ENCODE data around the gene CLNS1A.
"Not testable (repeated sequence)": the region's sequence is repeated elsewhere in the genome, so short reads cannot be mapped to it uniquely, and the experiment has no call there.

The CLNS1A gene

DNA sequence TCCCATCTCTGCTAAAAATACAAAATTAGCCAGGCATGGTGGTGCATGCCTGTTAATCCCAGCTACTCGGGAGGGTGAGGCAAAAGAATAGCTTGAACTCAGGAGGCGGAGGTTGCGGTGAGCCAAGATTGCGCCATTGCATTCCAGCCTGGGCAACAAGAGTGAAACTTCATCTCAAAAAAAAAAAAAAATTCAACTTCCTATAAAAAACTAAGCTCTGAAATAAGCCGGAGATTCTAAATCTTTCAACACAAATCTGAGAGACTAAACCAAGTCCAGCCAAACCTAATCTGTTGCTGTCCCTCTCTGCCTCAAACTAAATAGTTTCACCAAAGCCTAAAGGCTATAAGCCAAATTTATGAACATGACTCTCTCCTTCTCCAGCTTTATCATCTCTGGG, 3.7 kb downstream of the CLNS1A start:
- DNase-seq; intact Hi-C loops (cut with DNase I): not testable (repeated sequence)

DNA sequence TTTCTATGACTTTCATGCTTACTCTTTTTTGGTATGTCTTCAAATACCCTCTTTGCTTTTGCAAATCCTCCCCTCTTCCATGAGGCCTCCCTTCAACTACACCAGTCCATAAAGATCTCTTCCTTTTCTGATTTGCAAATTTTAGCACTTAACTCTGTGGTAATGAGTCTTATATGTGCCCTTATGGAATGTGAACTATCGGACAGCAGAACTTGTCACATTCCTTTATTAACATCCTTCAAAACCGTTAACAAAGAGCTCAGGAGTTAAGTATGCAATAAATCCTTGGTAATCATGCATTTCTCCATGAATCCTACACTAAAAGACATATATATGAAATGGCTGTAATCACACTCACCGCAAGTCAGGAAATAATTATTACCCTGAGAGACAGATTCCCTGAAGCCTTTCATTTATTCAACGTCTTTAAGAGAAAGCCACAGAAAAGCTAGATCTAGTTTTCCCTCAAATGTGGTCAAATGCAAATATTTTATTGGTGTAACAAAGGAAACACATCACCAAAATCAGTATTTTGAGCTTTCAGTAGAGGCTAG, 7.4 kb downstream of the CLNS1A start:
- intact Hi-C loops (cut with DNase I), result no loop called here
- no peak for DNase-seq

DNA sequence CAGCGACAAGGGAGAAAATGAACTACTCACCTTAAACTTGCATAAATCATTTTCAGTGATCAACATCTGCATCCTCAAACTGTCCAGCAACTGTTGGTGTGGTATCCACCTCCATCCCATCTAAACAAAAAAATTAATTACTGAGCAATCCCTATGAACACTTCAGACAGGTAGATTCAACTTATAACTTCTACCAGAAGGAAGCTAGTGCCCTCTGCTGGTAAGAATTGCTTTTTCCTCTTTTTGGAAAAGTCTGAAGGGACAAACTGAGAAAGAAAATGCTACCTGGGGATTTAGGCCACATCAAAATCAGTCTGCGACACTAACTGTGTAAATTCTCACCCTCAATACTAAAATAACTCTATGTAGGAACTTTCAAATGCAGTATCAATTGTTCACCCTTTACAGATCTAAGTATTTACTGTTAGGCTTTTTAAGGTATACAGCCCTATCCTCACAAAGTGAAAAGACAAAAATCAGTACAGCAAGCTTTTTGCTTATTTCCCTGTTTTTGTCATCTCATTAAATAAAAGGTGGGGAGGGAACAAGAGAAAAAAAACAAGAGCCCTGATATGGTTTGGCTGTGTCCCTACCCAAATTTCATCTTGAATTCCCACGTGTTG, 17.9 kb downstream of the CLNS1A start:
- peak in 10 of 42 donors; percentile 18 to 64 (median 46) for DNase-seq

DNA sequence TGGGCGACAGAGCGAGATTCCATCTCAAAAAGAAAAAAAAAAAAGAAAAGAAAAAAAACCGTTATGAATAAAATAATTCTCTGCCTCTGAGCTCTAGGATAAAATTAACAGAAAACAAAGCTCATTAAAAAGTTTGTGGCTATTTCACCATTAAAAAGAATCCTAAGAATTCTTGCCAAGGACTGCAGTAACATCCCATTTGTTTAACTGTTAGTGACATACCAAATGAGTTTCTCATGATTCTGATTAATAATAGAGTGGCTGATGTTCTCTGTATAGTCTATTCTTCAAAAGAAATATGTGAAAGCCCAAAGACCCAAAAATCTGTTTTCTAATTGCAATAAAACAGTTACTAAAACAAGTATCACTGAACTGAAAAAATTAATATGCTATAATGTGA, 19.7 kb downstream of the CLNS1A start:
- no peak for DNase-seq
- intact Hi-C loops (cut with DNase I), result no loop called here

More for the DNA sequence above, 17.9 kb downstream of the CLNS1A start:
- intact Hi-C loops (cut with DNase I), result no loop called here

DNA sequence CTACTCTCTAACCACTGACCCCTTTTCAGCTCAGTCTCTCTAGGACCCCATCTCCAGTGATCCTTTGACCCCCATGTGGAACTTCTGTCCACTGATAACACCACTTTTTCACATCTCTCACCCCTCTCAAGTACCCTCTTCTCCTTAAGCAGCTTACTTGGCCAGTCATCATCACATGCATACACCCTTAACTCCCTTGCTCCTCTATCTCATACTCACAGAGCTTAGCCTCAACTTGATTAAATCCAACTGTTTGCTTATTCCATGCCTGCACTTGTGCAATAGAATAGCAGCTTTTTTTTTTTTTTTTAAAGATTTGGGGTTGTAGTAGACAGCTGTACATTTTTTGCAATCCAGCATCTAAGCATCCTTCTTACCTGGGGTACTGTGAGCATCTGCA, 25.7 kb downstream of the CLNS1A start:
- intact Hi-C loops (cut with DNase I), result no loop called here
- no peak for DNase-seq

DNA sequence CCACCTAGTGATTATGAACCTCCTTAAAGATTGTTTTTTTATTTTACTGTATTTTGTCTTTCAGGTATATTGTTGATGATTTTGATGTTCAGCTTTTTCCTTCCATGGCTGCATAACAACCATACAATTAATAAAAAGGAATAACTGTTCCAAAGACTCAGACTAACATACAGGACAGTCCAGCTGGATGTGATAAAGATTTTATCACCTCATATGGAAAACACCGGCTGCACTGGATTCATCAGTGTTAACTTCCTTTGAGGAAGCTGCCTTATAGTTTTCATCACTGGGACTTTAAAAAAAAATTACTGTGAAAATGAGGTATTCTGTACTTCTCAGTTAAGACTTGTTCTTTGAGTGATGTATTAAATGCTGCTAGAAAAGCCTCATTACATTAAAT, 28.4 kb downstream of the CLNS1A start:
- no peak for DNase-seq
- intact Hi-C loops (cut with DNase I), result no loop called here

DNA sequence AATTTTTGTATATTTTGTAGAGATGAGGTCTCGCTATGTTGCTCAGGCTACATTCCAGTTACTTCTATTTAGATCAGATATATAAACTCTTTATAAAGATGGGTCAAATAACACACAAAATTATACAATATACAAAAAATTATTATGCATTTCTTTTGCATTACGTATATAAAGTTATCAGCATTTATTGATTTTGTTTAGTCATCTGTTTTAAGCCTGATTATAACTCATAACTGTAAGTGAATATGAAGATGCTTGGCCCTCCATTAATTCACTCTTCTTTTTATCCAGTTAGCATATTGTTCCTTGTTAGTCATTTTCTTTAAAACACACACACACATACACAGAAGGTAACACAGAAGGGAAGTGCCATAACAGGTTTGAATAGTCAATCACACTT, 33.3 kb downstream of the CLNS1A start:
- DNase-seq, result no peak
- intact Hi-C loops (cut with DNase I), result no loop called here

DNA sequence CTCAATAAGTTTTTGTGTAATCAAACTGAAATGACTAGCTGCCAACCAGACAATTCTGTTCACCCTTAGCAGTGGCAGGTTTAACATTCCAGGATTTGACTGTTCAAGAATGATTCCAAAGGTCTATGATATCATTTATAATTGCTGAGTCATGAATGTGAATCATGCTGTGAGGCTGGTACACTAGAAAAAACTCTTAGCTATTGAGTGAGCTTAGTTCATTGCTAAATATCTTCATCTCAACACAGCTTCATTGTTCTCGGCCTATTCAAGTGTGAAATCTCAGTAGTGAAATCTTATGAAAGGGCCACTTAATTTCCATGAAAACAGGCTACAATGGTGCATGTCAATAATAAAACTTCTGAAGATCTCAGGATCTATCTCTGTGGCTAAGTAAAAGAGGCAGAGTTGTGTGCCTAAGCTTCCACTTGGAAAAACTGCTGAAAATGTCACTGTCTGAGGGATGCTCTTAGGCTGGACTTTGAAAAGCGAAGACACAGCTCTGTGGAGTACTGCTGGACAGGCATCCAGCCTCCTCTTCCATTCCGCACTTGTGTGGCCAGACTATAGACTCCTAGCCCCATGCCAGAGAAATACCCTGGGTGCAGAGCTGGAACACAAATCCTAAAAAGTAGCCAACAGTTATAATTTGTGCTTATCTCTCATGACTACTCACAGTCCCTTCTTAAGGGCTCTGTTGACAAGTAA, 35.1 kb downstream of the CLNS1A start:
- DNase-seq, result peak in 5 of 42 donors; percentile 5 to 48 (median 42)
- intact Hi-C loops (cut with DNase I), result no loop called here

DNA sequence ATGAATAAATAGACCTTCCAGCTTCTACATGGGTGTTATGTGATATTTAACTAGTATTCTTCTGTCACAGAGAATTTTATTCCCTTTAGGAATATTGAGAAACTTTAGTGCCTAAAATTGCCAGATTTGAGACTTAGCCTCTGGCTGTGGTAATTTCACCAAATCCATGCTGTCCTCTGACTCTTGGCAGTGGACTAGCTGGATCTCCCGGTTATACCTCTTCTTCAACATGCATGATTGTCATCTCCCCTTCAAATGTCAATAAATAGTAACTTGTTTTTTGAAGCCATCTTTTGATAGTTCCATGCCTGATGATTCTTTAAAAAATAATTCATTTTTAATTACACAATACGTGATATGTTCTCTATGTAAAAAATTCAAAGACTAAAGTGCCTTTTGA, 39.4 kb downstream of the CLNS1A start:
- intact Hi-C loops (cut with DNase I), result no loop called here
- no peak for DNase-seq

DNA sequence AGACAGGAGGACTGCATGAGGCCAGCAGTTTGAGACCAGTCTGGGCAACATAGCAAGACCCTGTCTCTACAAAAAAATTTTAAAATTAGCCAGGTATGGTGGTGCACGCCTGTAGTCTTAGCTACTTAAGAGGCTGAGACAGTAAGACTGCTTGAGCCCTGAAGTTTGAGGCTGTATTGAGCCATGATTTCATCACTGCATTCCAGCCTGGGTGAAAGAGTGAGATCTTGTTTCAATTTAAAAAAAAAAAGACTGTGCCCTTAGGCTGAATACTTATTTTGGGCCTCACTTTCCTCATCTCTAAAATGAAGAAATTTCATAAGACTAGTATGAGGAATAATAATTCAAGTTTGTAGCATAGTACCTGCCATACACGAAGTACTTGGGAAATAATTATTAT, 41.0 kb downstream of the CLNS1A start:
- intact Hi-C loops (cut with DNase I), result no loop called here
- DNase-seq, result no peak

DNA sequence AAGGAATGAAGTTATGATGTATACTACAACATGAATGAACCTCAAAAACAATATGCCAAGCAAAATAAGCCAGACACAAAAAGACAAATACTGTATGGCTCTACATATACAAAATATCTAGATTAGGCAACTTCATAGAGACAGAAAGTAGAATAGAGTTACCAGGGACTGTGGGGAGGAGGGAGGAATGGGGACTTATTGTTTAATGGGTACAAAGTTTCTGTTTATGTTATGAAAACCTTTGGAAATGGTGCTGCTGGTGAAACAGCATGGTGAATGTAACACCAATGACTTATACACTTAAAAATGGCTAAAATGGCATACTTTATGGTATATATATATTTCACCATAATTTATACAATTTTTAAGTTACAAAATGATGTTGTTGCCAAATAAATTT, 43.7 kb downstream of the CLNS1A start:
- DNase-seq, result no peak
- intact Hi-C loops (cut with DNase I), result no loop called here

DNA sequence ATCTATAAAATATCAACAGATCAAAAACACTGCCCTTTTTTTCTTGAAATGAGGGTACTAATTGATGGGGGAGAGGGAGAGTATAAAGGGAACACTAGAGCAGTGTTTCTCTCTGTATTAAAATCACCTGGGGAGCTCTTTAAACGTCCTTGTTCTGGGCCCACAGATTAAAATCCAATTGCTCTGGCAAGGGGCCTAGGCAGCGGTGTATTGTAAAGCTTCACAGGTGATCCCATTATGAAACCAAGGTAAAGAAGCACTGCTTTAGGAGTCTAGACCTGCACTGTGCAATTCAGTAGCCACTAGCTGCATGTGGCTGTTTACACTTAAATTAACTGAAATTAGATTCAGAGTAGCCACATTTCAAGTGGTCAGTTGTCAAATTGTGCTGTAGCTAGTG, 44.9 kb downstream of the CLNS1A start:
- intact Hi-C loops (cut with DNase I), result no loop called here

DNA sequence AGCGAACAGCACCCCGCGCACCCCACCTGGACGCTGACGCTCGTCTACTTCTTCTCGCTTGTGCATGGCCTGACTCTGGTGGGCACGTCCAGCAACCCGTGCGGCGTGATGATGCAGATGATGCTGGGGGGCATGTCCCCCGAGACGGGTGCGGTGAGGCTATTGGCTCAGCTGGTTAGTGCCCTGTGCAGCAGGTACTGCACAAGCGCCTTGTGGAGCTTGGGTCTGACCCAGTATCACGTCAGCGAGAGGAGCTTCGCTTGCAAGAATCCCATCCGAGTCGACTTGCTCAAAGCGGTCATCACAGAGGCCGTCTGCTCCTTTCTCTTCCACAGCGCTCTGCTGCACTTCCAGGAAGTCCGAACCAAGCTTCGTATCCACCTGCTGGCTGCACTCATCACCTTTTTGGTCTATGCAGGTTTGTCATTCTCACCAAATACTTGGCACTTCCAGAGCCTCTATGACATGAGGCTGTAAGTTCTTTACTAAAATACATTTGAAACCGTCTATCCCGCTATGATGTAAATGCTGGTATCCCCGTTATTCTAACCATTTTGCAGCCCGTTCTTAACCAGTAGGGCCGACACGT, 47.3 kb downstream of the CLNS1A start:
- DNase-seq, result peak in 40 of 42 donors; percentile 14 to 75 (median 54)
- intact Hi-C loops (cut with DNase I), result no loop called here

More for the DNA sequence above, 44.9 kb downstream of the CLNS1A start:
- no peak for DNase-seq

DNA sequence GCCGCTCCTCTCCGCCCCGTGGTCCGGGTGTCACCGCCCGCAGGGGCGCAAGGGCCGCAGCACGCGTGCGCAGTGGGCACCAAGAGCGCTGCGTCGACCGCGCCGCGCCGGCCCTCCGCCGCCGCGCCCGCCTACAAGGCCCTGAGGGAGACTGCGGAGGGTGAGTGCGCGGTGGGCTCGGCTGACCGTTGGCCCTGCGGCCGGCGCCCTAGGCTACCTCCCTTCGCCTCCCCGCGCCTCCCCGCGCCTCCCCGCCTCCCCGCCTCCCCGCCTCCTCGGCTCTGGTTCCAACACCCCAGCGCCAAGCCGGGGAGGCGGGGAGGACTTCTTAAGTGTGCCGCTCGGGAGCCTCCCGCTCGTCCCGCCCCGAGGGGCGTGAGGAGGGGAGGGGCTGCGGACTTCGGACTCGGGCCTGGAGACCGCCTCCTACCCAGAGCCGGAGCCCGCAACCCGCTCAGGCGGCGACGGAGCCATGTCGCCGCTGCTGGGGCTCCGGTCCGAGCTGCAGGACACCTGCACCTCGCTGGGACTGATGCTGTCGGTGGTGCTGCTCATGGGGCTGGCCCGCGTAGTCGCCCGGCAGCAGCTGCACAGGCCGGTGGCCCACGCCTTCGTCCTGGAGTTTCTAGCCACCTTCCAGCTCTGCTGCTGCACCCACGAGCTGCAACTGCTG, 47.9 kb downstream of the CLNS1A start, which contains the start of gene AQP11:
TSS of gene AQP11 (plus strand) at position 433 of the 673 bp plus-strand sequence. CDS start at position 473, 40 bp downstream.
- peak; percentile 46 to 92 (median 81) for DNase-seq
- intact Hi-C loops (cut with DNase I), result no loop called here

DNA sequence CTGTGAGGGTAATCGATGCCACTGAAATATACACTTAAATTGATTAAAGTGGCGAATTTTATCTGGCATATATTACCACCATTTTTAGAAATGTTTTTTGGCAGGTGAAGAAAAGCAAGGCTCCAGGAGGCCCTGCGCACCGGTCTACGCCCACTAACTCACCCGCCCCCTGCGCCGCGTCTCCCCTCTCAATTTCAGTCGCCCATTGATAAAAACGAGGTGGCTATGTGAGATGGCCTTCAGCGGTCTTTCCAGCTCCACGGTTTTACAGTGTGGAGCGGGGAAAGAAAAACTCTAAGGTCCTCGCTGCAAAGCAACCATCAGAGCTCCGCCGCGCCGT, 48.4 kb downstream of the CLNS1A start:
- intact Hi-C loops (cut with DNase I), result no loop called here
- DNase-seq, result no peak

DNA sequence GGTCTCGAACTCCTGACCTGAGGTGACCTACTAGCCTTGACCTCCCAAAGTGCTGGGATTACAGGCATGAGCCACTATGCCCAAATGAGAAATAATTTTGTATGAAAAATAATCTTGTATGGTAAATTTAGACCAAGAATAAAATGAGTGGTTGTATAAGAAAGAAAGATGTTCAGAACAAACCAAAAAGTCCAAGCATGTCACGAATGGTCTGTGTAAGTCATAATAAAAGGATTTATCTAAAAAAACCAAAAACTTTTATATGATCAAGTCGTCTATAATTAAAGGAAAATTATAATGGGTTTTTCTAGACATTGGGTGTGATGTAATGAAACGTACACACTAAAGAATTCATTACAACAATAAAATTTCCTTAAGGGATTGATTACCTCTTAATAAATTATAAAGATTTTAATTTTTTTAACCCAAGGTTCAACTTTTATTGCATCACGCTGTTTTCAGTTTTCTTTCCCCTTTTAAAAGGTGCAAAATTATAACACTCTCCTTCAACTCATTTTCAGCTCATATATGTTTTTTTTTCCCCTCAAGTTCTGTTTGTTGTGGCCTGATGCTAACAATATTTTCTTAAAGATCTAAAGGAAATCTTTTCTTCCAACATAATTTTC, 56.8 kb downstream of the CLNS1A start:
- no peak for DNase-seq
- intact Hi-C loops (cut with DNase I), result no loop called here

DNA sequence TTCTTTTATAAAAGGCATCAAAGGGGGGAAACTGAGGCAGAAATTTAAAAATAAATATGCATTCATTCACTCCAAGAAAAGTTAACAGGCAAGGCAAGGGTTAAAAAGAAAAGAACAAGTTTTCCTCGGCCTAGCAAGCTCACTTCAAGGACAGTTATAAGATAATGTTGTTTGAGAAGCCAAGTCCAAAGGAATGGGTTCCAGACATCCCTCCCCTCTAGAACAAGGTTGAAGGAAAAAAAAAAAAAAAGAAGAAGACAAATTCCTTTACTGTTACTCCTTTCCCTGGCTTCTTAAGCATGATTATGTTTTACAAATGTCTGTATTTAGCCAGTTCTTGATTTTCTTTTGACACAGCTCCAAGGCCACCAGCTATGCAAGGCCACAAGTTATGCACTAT, 62.2 kb downstream of the CLNS1A start:
- intact Hi-C loops (cut with DNase I); DNase-seq: not testable (repeated sequence)

DNA sequence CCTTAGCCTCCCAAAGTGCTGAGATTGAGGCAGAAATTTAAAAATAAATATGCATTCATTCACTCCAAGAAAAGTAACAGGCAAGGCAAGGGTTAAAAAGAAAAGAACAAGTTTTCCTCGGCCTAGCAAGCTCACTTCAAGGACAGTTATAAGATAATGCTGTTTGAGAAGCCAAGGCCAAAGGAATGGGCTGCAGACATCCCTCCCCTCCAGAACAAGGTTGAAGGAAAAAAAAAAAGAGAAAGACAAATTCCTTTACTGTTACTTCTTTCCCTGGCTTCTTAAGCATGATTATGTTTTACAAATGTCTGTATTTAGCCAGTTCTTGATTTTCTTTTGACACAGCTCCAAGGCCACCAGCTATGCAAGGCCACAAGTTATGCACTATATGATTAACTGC, 66.7 kb downstream of the CLNS1A start:
- DNase-seq; intact Hi-C loops (cut with DNase I): not testable (repeated sequence)

DNA sequence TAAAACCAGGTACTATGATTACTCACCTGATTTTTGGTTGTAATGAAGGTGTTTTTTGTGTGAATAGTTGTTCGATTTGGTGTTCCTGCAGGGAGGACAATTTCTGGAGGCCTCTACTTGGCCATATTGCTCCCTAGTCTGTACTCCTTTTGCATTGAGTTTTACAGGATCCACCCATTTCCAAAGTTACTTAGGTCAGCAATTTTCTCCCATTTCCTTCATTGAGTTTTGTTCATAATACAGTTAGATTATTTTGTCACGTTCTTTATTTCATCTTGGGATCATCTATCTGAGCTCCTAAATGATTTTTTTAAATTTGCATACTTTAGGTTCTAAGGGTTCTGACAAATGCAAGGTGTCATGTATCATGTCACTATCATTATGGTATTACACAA, 67.9 kb downstream of the CLNS1A start:
- intact Hi-C loops (cut with DNase I), result no loop called here

More for the DNA sequence above, 67.9 kb downstream of the CLNS1A start:
- no peak for DNase-seq
